ENCODE data around the gene HYDIN. TPM values are rescaled to one million over a fixed set of nuclear protein-coding genes. Genes with fewer than 3 reads are reported as not detected.

The HYDIN gene
- total and polyA plus RNA-seq, 2 experiments from 2014 or later: 0.04 to 0.67 TPM

DNA sequence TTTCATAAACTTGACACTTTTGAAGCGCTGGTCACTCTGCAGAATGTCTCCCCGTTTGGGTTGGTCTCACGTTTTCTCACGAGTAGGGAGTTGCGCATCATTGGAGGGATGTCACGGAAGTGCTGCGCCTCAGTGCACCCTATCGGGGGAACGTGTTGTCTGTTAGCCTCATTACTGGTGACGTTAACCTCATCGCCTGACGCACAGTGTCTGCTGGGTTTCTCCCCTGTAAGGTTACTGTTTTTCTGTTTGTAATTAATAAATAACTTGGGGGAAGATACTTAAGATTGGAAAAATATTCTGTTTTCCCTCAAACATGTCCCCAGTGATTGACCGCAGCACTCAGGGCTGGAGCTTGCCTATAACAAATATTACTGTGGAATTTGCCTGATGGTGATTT lies 456.3 kb downstream of the HYDIN start:
- no peaks in the 10 kb centered on the region for H3K27me3 ChIP-seq
- TF ChIP-seq EZH2 (IDR thresholded peaks at IDR 0.05; ENCODE audit: borderline replicate concordance): no peak
- TF ChIP-seq EZH2phosphoT487 (IDR thresholded peaks at IDR 0.05; ENCODE audit: low read depth, severe bottlenecking, unreplicated experiment): no peak
- TF ChIP-seq, protein P1, sequence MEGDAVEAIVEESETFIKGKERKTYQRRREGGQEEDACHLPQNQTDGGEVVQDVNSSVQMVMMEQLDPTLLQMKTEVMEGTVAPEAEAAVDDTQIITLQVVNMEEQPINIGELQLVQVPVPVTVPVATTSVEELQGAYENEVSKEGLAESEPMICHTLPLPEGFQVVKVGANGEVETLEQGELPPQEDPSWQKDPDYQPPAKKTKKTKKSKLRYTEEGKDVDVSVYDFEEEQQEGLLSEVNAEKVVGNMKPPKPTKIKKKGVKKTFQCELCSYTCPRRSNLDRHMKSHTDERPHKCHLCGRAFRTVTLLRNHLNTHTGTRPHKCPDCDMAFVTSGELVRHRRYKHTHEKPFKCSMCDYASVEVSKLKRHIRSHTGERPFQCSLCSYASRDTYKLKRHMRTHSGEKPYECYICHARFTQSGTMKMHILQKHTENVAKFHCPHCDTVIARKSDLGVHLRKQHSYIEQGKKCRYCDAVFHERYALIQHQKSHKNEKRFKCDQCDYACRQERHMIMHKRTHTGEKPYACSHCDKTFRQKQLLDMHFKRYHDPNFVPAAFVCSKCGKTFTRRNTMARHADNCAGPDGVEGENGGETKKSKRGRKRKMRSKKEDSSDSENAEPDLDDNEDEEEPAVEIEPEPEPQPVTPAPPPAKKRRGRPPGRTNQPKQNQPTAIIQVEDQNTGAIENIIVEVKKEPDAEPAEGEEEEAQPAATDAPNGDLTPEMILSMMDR (IDR thresholded peaks at IDR 0.05; ENCODE audit: poor library complexity): no peak
- H3K9me2 ChIP-seq (replicated peaks; ENCODE audit: insufficient read depth): no peaks in the 10 kb centered on the region
- no peak overlapping the region for H3K27ac ChIP-seq
- H3K36me3 ChIP-seq (replicated peaks; ENCODE audit: insufficient read depth, low read depth): no peaks in the 10 kb centered on the region
- no peaks in the 10 kb centered on the region for H3K4me1 ChIP-seq (ENCODE audit: insufficient read depth)
- no peak overlapping the region for H3K4me3 ChIP-seq
- H2AFZ ChIP-seq: no peak overlapping the region
- no peaks in the 10 kb centered on the region for H4K20me1 ChIP-seq (ENCODE audit: insufficient read depth, poor library complexity, severe bottlenecking)
- H3K79me2 ChIP-seq: no peaks in the 10 kb centered on the region
- whole genome bisulfite sequencing (ENCODE audit: low lambda C conversion rate, missing lambda C conversion rate): 95% methylated on average over 13 of the region's 13 CpGs
- H3K4me2 ChIP-seq: no peak overlapping the region
- DNase-seq (ENCODE audit: low spot score): no peak
- no peaks in the 10 kb centered on the region for H3K9me3 ChIP-seq (ENCODE audit: low read depth)

DNA sequence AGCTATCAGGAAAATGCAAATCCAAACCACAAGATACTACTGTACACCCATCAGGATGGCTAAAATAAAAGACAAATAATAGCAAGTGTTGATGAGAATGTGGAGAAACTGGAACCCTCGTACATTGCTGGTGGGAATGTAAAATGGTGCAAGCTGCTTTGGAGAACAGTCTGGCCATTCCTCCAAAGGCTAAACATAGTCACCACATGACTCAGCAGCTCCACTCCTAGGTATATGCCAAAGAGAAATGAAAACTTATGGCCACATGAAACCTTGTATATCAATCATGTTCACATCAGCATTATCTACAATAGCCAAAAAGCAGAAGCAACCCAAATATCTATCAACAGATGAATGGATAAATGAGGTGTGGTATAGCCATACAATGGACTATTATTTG lies 458.0 kb downstream of the HYDIN start:
- Histone ChIP-seq H3K36me3 (replicated peaks; ENCODE audit: insufficient read depth, low read depth) (no peaks in the 10 kb centered on the region), H3K27ac (no peak overlapping the region), H3K4me2 (no peak overlapping the region), H3K9me2 (replicated peaks; ENCODE audit: insufficient read depth) (no peaks in the 10 kb centered on the region), H3K4me3 (no peak overlapping the region), H3K27me3 (no peaks in the 10 kb centered on the region), H3K9me3 (ENCODE audit: low read depth) (no peaks in the 10 kb centered on the region), H3K79me2 (no peaks in the 10 kb centered on the region), H4K20me1 (ENCODE audit: insufficient read depth, poor library complexity, severe bottlenecking) (no peaks in the 10 kb centered on the region), H2AFZ (no peak overlapping the region), H3K4me1 (ENCODE audit: insufficient read depth) (peaks cover 11% of the 10 kb centered on the region)
- TF ChIP-seq EZH2phosphoT487 (IDR thresholded peaks at IDR 0.05; ENCODE audit: low read depth, severe bottlenecking, unreplicated experiment): no peak
- TF ChIP-seq EZH2 (IDR thresholded peaks at IDR 0.05; ENCODE audit: borderline replicate concordance): no peak
- TF ChIP-seq, protein P1 (IDR thresholded peaks at IDR 0.05; ENCODE audit: poor library complexity): no peak
- 92% methylated on average over 1 of the region's 1 CpG for WGBS (ENCODE audit: low lambda C conversion rate, missing lambda C conversion rate)
- DNase-seq (ENCODE audit: low spot score): no peak

DNA sequence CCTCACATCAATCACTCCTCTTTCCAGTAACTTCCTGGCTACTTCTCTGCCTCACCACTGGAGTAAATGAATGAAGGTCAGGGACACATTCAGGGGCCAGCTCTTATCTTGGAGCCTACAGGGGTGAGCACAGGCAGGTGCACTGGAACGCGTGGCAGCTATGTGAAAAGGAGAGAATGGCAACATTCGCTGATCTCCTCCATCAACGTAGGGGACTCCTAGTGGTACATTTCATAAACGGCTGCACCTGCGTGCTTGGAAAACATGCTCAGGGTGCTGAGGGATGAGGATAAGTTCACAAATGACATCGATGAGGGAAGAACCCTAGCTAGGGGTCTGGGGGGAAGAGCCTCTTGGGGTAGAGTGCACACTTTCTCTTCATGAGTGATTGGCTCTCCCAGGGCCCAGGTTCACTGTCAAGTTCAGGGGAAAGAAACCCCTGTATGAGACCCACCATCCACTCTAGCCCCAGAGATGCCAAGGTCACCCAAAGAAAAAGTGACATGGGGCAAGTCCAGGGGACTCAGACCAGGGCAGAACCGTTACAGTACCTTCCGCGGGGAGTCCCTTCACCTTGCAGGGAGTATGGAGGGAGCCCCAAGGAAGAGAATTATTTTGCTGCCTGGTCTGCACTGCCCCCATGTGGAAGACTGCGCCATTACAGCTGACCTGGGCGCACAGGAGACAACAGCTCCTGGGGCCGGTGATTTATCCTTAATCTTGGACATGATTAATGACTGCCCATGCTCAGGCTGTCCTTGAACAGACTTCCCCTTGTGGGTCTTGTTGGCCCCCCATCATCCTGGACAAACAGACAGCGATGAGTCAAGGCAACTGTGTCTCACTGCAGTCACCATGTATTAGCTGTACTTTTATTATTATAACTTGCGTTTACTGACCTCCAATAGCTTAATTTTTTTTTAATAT lies 459.6 kb downstream of the HYDIN start:
- no peak overlapping the region for H3K4me2 ChIP-seq
- no peaks in the 10 kb centered on the region for H4K20me1 ChIP-seq (ENCODE audit: insufficient read depth, poor library complexity, severe bottlenecking)
- no peak overlapping the region for H3K4me3 ChIP-seq
- 49% methylated on average over 15 of the region's 15 CpGs for WGBS (ENCODE audit: low lambda C conversion rate, missing lambda C conversion rate)
- H3K36me3 ChIP-seq (replicated peaks; ENCODE audit: insufficient read depth, low read depth): no peaks in the 10 kb centered on the region
- peaks cover 11% of the 10 kb centered on the region for H3K4me1 ChIP-seq (ENCODE audit: insufficient read depth)
- H3K9me2 ChIP-seq (replicated peaks; ENCODE audit: insufficient read depth): no peaks in the 10 kb centered on the region
- TF ChIP-seq, protein P1 (IDR thresholded peaks at IDR 0.05; ENCODE audit: poor library complexity): peak; percentile 92
- no peak for TF ChIP-seq EZH2 (IDR thresholded peaks at IDR 0.05; ENCODE audit: borderline replicate concordance)
- no peak overlapping the region for H3K27ac ChIP-seq
- H3K79me2 ChIP-seq: no peaks in the 10 kb centered on the region
- no peaks in the 10 kb centered on the region for H3K9me3 ChIP-seq (ENCODE audit: low read depth)
- H3K27me3 ChIP-seq: no peaks in the 10 kb centered on the region
- H2AFZ ChIP-seq: no peak overlapping the region
- DNase-seq (ENCODE audit: low spot score): peak; percentile 72
